Mesendoderm (in vitro differentiated cells): ENCODE measurements around the gene DDX11.
"Not testable (repeated sequence)": the region's sequence is repeated elsewhere in the genome, so short reads cannot be mapped to it uniquely, and the experiment has no call there.

Source experiments
- DNase-seq: peaks from one replicate; pipeline ENCODE4 v3.0.0; 2013
- H2AK5ac ChIP-seq: 2 replicates; pipeline ENCODE4 v1.6.1; 2013; ENCODE audit warnings: low read length, inconsistent platforms
- H2BK120ac ChIP-seq: 2 replicates; pipeline ENCODE4 v1.6.1; 2013; ENCODE audit warnings: low read depth, mild to moderate bottlenecking, low read length, moderate library complexity, mixed read lengths
- H2BK15ac ChIP-seq: replicated peaks from 2 replicates; pipeline ENCODE4 v1.6.1; 2013; ENCODE audit warnings: low read depth, mild to moderate bottlenecking, moderate library complexity
- H2BK5ac ChIP-seq: 2 replicates; pipeline ENCODE4 v1.6.1; 2013; ENCODE audit warnings: low read length, inconsistent platforms
- H3K18ac ChIP-seq: 2 replicates; pipeline ENCODE4 v1.6.1; 2013; ENCODE audit warnings: mild to moderate bottlenecking, low read length, mixed read lengths
- H3K23ac ChIP-seq: one replicate; pipeline ENCODE4 v1.6.1; 2013; ENCODE audit warnings: low read length
- H3K27ac ChIP-seq: 2 replicates; pipeline ENCODE4 v1.5.1; 2013; ENCODE audit warnings: low read depth, mild to moderate bottlenecking, inconsistent platforms, low read length, moderate library complexity
- H3K27me3 ChIP-seq: 2 replicates; pipeline ENCODE4 v1.6.1; 2013; ENCODE audit warnings: low read length, control low read depth, mild to moderate bottlenecking, inconsistent platforms; ENCODE audit not compliant: insufficient read depth, poor library complexity
- H3K36me3 ChIP-seq: 2 replicates; pipeline ENCODE4 v1.6.1; 2013; ENCODE audit warnings: low read length, inconsistent platforms; ENCODE audit not compliant: control insufficient read depth, insufficient read depth
- H3K4ac ChIP-seq: one replicate; pipeline ENCODE4 v1.6.1; 2013; ENCODE audit warnings: low read depth, mild to moderate bottlenecking, low read length, moderate library complexity
- H3K4me1 ChIP-seq: 2 replicates; pipeline ENCODE4 v1.6.1; 2013; ENCODE audit warnings: low read depth, low read length, inconsistent platforms; ENCODE audit not compliant: control insufficient read depth
- H3K4me2 ChIP-seq: 2 replicates; pipeline ENCODE4 v1.6.1; 2013; ENCODE audit warnings: low read length
- H3K4me3 ChIP-seq: 2 replicates; pipeline ENCODE4 v1.5.1; 2013; ENCODE audit warnings: mild to moderate bottlenecking, low read length
- H3K56ac ChIP-seq: one replicate; pipeline ENCODE4 v1.6.1; 2013; ENCODE audit warnings: low read length
- H3K79me1 ChIP-seq: 2 replicates; pipeline ENCODE4 v1.6.1; 2013; ENCODE audit warnings: low read length, inconsistent platforms
- H3K79me2 ChIP-seq: 2 replicates; pipeline ENCODE4 v1.6.1; 2013; ENCODE audit warnings: mild to moderate bottlenecking, low read length; ENCODE audit not compliant: control insufficient read depth, insufficient read depth
- H3K9ac ChIP-seq: 2 replicates; pipeline ENCODE4 v1.6.1; 2013; ENCODE audit warnings: low read length, inconsistent platforms
- H4K5ac ChIP-seq: one replicate; pipeline ENCODE4 v1.6.1; 2013; ENCODE audit warnings: low read length
- H4K8ac ChIP-seq: one replicate; pipeline ENCODE4 v1.6.1; 2013; ENCODE audit warnings: low read depth, mild to moderate bottlenecking, control low read depth, low read length, moderate library complexity
- WGBS: extraction: QIAGEN DNeasy Blood & Tissue Kit; methylation state at CpG from one replicate; pipeline ENCODE4 v1.1.7; 2013; ENCODE audit warnings: low lambda C conversion rate, missing lambda C conversion rate; ENCODE audit not compliant: insufficient coverage; ENCODE audit errors: extremely low coverage; 5-methylcytosine and 5-hydroxymethylcytosine counted together

DDX11 gene

GRCh38 chr12:31087486-31087885, 13.8 kb downstream of the DDX11 start:
- WGBS: no CpG with 5 or more reads among the region's 8 CpGs
- not testable (repeated sequence) for H3K27ac ChIP-seq, H3K4ac ChIP-seq, H3K4me2 ChIP-seq, H3K18ac ChIP-seq, H3K9ac ChIP-seq, H2BK15ac ChIP-seq, H3K56ac ChIP-seq, DNase-seq, H3K79me1 ChIP-seq, H3K4me3 ChIP-seq, H3K27me3 ChIP-seq, H2BK120ac ChIP-seq, H3K23ac ChIP-seq, H2AK5ac ChIP-seq, H3K36me3 ChIP-seq, H3K4me1 ChIP-seq, H4K5ac ChIP-seq, H4K8ac ChIP-seq, H2BK5ac ChIP-seq, H3K79me2 ChIP-seq

GRCh38 chr12:31087956-31088355, 14.3 kb downstream of the DDX11 start:
- H2BK5ac ChIP-seq, DNase-seq, H3K27me3 ChIP-seq, H2BK120ac ChIP-seq, H3K36me3 ChIP-seq, H3K4ac ChIP-seq, H2BK15ac ChIP-seq, H4K5ac ChIP-seq, H3K27ac ChIP-seq, H3K9ac ChIP-seq, H3K18ac ChIP-seq, H3K4me1 ChIP-seq, H3K79me2 ChIP-seq, H3K4me3 ChIP-seq, H3K79me1 ChIP-seq, H4K8ac ChIP-seq, H3K56ac ChIP-seq, H2AK5ac ChIP-seq, H3K23ac ChIP-seq, H3K4me2 ChIP-seq: not testable (repeated sequence)
- WGBS: no CpG with 5 or more reads among the region's 2 CpGs

- no peak for DNase-seq
- Histone ChIP-seq H3K4me3 (no peak overlapping the region), H4K5ac (no peak overlapping the region)
Observed at GRCh38 chr12:31089072-31089471, 15.4 kb downstream of the DDX11 start.

GRCh38 chr12:31091629-31092028, 18.0 kb downstream of the DDX11 start:
- H3K4ac ChIP-seq: not testable (repeated sequence)

More at GRCh38 chr12:31089072-31089471, 15.4 kb downstream of the DDX11 start:
- Histone ChIP-seq H2BK15ac (no peak overlapping the region), H2BK5ac (no peak overlapping the region), H3K4me2 (no peak overlapping the region), H3K4ac (no peak overlapping the region), H3K27ac (no peak overlapping the region), H3K23ac (no peak overlapping the region), H3K79me1 (no peaks in the 10 kb centered on the region), H3K4me1 (no peaks in the 10 kb centered on the region), H3K79me2 (no peaks in the 10 kb centered on the region), H3K9ac (no peak overlapping the region), H2AK5ac (no peak overlapping the region), H3K56ac (no peak overlapping the region), H3K18ac (no peak overlapping the region), H4K8ac (no peak overlapping the region), H3K36me3 (no peaks in the 10 kb centered on the region), H2BK120ac (no peak overlapping the region), H3K27me3 (no peaks in the 10 kb centered on the region)
- WGBS: no CpG with 5 or more reads among the region's 12 CpGs

GRCh38 chr12:31092718-31093117, 19.1 kb downstream of the DDX11 start:
- H3K4ac ChIP-seq, H3K4me3 ChIP-seq, H3K9ac ChIP-seq, H3K18ac ChIP-seq, H3K36me3 ChIP-seq, H3K27me3 ChIP-seq, DNase-seq, H2AK5ac ChIP-seq, H2BK120ac ChIP-seq, H3K23ac ChIP-seq, H3K4me1 ChIP-seq, H3K56ac ChIP-seq, H3K27ac ChIP-seq, H2BK5ac ChIP-seq, H3K79me1 ChIP-seq, H3K4me2 ChIP-seq, H2BK15ac ChIP-seq, H4K8ac ChIP-seq, H4K5ac ChIP-seq, H3K79me2 ChIP-seq: not testable (repeated sequence)
- WGBS: no CpG with 5 or more reads among the region's 8 CpGs

More at GRCh38 chr12:31091629-31092028, 18.0 kb downstream of the DDX11 start:
- not testable (repeated sequence) for H3K4me2 ChIP-seq, H3K79me1 ChIP-seq, H3K23ac ChIP-seq, H3K27me3 ChIP-seq, H2BK5ac ChIP-seq, H3K56ac ChIP-seq, H2AK5ac ChIP-seq, H3K79me2 ChIP-seq, H3K36me3 ChIP-seq, H3K27ac ChIP-seq, H2BK15ac ChIP-seq, H3K4me3 ChIP-seq, H3K9ac ChIP-seq, H3K4me1 ChIP-seq, H2BK120ac ChIP-seq, H3K18ac ChIP-seq, DNase-seq, H4K8ac ChIP-seq, H4K5ac ChIP-seq
- WGBS: no CpG with 5 or more reads among the region's 19 CpGs

GRCh38 chr12:31095080-31095860, 21.6 kb downstream of the DDX11 start:
- H3K79me1 ChIP-seq, DNase-seq, H2BK15ac ChIP-seq, H3K18ac ChIP-seq, H2BK120ac ChIP-seq, H4K8ac ChIP-seq, H3K4ac ChIP-seq, H3K27ac ChIP-seq, H3K27me3 ChIP-seq, H3K4me1 ChIP-seq, H3K4me3 ChIP-seq, H3K79me2 ChIP-seq, H2BK5ac ChIP-seq, H3K4me2 ChIP-seq, H3K36me3 ChIP-seq, H3K56ac ChIP-seq, H4K5ac ChIP-seq, H3K23ac ChIP-seq, H2AK5ac ChIP-seq, H3K9ac ChIP-seq: not testable (repeated sequence)
- WGBS: no CpG with 5 or more reads among the region's 21 CpGs
